Cerebellar nuclear complex (tissue), 1 donor: ENCODE results near the gene DOCK9.

Source experiments
- DNase-seq, 2 experiments: peaks; one replicate each; lab custom pipeline; 2025; lab: John Stamatoyannopoulos, UW

Gene DOCK9

DNA sequence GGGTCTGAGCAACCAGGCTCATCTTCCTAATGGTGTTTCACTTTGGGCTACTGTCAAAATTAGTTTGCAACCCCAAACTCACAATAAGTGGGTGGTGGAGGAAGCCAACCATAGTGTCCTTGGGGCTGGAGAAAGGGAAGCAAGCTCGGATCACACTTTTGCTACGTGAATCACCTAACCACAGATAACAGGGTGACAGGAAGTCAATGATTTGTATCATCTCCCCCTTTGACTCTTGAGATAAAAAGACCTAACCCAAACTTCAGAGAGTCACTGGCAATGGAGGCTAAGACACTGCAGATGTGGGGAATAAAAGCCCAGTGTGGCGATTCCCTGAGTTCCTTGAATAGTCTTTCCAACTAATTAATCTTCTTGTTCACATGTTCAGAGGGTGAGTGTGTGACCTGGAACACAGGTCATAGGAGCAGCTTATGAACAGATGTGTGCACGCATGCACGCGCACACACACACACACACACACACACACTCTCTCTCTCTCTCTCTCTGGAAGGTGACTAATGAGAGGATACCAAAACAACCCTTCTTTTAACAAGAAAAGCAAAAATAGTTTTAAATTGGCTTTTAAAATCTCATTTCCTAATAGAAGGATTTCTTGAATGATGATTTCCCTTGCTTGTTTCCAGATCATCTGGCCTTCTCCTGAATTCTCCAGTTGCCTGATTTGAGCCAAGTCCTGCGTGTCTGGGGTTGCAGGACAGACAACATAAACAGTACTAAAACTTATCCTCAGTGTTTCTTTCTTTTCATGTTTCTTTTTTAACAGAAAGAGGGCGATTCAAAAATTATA is 21.2 kb upstream of the DOCK9 start:
- no peak for DNase-seq

GRCh38 chr13:98997738-98998641 is 20.1 kb upstream of the DOCK9 start:
- DNase-seq: no peak

DNA sequence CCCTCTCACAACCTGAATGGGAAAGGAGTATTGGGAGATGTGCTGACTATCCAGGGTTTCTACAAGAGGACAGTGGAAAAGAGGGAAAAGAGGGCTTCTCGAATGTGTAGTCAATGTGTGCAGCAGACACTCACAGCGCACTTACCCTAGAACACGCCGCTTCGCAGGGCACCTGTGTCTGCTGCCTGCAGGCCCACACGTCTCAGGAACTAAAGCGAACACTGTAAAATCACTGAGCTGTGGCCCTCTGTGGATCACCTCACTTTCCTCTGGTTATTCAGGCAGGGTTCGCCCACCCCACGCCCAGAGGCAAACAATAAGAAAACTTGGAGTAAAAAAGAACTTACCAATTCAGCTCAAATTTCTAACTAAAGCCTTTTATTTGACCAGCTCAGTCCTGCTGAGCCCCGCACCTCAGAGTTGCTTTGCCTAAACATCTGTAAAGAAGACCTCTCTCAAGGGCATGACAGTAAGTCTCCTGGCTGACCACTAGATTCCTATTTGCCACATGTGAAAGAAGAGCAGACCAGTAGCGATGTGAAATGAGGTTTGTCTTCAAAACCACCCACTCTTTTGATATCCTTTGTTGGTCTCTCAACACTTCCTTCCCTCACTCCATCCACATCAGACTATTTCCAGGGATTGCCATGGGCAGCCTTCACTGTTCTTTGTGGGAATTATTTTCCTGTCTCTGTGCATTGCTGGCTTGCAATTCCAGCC is 19.3 kb upstream of the DOCK9 start:
- DNase-seq: no peak

GRCh38 chr13:98996046-98996445 is 18.2 kb upstream of the DOCK9 start:
- DNase-seq: no peak

- no peak for DNase-seq
Observed at GRCh38 chr13:98994896-98995295, 17.0 kb upstream of the DOCK9 start.

DNA sequence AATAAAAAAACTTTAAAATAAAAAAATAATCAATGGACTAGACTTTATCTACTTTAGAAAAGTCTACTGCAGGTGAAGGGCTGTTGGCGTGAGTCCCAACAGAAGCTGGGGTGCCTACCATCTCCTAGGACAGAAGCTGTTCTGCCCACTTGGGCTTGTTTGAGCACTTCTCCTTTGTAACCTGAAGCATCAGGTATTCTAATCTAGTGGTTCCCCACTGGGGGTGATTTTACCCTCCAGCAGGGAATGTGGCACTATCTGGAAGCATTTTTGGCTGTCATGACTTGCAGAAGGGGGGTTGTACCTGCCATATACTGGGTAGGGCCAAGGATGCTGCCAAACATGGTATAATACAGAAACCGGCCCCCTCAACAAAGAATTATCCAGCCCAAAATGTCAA is 16.2 kb upstream of the DOCK9 start:
- DNase-seq: no peak

DNA sequence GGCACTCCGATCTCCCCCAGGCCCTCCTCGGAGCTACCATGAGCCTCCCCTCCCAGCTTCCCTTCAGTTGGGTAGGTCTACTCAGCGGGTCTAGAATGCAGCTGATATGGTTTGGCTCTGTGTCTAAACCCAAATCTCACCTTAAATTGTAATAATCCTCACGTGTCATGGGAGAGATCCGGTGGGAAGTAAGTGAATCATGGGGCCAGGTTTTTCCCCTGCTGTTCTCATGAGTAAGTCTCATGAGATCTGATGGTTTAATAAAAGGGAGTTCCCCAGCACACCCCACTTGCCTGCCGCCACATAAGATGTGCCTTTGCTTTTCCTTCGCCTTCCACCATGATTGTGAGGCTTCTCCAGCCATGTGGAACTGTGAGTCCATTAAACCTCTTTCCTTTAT is 14.5 kb upstream of the DOCK9 start:
- no peak for DNase-seq

DNA sequence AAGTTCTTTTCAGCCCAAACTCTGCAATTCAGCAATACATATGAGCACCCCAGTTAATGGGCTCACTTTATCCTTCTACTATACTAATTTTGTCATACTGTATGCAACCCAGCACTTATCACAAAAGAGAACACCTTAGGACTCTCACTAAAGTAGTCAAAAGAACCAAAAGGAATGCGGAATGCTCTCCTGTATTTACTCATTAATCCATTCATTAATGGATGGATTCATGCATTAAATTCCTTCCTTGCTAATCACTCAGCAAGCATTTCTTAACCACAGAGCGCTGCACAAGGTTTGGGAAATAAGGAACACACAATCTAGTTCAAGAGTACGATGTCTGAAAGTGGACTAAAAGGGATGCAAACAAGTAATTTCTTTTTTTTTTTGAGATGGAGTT is 12.8 kb upstream of the DOCK9 start:
- DNase-seq: no peak

- DNase-seq: no peak
Observed at GRCh38 chr13:98989469-98990235, 11.8 kb upstream of the DOCK9 start.

DNA sequence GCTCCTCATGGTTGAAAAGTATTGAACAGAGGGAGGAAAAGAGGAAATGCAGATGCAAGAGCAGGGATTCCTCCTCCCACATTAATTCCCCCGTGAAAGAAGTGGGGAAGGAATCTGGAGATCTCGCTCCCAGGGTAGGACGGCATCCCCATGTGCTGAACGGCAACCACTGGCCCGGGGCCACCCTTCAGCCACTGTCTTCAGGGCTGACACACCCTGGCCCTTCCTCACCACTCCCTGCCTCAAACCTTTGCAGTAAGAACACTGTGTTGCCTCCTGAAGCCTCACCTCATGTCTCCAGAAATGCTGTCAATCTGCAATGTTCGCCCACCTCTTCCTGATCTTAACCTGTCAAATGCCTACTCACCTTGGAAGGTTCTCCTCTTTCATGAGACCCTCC is 10.9 kb upstream of the DOCK9 start:
- no peak for DNase-seq

DNA sequence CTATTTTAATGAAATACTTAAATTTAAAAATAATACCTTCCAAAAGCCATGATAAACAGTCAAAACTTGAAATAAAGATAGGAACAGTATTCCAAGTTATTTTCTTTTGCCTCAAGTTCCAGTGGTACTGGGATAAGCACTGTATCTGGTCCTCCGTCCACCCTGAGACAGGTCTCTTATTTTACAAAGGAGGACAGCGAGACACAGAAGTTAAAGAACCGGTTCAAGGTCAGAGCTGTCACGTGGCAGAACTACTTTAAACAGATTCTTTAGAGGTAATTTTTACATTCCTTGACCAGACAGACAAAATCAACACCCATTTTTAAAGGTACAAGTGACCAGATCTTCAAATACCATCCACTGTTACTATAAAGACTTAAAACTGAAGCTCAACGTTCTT is 10.4 kb upstream of the DOCK9 start:
- no peak for DNase-seq

DNA sequence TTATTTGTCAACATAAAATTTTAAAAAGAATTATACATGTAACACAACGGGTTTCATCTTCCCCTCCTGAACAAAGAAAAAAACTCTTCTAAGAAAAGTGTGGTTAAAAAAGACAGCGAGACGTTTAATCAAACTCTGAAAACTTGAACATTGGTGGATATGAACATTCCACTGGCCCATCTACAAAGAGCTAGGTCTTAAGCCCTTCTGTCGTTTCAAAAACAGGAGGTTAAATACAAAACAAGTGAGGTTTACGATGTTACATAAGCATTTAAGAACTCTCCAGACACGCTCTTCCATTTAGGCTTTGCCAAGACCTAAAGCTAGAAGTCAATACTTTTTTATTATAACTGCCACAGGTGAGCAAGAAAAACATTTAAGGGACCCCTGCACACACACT is 9.4 kb upstream of the DOCK9 start:
- DNase-seq: no peak

DNA sequence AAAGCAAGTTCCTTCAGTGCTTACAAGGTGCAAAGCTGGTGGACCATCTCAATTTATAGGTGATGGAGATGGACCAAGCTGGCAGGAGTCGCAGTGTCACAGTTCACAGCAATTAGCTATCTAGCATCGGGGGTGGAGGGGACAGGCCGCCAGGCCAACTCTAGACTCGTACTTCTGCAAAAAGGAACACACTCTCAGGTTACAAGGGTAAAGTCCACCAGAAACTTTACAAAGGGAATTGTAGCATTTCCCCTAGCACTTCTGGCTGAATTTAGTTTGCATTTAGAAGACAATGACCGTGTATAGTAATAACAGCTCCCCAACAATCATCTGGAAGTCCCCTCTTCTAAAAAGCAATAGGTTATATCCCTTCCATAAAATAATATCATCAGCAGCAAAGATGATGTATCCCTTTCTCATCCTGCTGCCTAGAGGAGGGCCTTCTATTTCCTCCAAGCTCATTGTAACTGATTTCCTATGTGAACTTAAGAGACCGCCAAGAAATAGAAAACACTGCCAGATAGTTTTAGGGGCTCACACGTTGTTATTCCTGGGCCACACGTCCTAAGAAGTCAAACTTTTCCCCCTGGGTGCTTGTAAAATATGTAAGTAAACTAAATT is 8.5 kb upstream of the DOCK9 start:
- DNase-seq: no peak

- no peak for DNase-seq
Observed at GRCh38 chr13:98985591-98985990, 7.7 kb upstream of the DOCK9 start.

- no peak for DNase-seq
Observed at GRCh38 chr13:98984983-98985382, 7.1 kb upstream of the DOCK9 start.

- no peak for DNase-seq
Observed at GRCh38 chr13:98984118-98984517, 6.3 kb upstream of the DOCK9 start.

- DNase-seq: no peak
Observed at GRCh38 chr13:98983182-98983581, 5.3 kb upstream of the DOCK9 start.

GRCh38 chr13:98981369-98982080 is 3.7 kb upstream of the DOCK9 start:
- DNase-seq: no peak

DNA sequence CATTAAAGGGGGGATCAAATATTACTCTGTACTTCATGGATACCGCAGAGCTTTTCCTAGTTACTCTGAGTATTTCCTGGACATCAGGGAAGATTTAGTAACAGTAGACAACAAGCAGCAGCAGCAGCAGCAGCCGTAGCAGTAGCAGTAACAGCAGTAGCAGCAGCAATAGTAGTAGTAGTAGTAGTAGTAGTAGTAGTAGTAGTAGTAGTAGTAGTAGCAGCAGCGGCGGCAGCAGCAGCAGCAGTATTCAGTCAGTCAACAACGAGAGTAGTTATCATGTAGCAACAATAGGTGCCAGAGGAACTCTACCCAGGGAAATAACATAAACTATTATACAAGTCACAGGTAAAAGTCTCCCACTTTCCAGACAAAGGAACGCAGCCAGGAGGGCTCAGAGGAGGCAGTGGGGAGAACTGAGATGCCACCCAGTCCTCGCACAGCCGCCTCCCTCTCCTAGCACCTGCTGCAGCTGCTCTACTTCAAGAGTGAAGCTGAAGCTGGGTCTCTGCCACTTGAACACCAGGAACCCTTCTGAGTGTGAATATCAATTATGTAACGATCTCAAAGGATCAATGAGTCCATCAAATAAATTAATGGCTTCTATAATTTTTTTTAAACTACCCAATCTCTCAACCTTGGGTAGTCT is 1.3 kb upstream of the DOCK9 start:
- DNase-seq: no peak

DNA sequence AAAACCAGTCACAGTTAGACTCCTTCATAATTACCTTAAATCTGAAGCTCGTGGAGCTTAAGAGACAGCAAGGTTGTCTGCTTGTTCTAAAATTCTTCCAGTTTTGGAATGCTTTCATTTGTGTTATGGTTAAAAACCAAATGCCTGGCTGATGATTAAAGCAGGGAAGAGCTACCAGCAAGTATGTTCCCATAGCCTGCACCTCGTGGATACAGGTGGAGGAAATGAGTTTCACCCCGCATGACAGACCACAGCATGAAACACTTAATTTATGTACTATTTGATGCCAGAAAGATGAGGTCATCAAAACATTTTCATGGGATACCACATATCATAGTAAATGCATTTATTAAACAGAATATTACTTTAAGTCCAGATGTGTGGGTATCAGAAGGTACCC is 416 bp upstream of the DOCK9 start:
- no peak for DNase-seq
